ENCODE results near the gene ACTR1A. TPM values are rescaled to one million over a fixed set of nuclear protein-coding genes. Genes with fewer than 3 reads are reported as not detected.
A peak's percentile ranks its signal among the peaks of the same experiment; 100 is the strongest.

Gene ACTR1A
- total and polyA plus RNA-seq, 2 donors (not counting 1 experiment from before 2014, with no cell fraction given), result 38.3 to 58.3 TPM

DNA sequence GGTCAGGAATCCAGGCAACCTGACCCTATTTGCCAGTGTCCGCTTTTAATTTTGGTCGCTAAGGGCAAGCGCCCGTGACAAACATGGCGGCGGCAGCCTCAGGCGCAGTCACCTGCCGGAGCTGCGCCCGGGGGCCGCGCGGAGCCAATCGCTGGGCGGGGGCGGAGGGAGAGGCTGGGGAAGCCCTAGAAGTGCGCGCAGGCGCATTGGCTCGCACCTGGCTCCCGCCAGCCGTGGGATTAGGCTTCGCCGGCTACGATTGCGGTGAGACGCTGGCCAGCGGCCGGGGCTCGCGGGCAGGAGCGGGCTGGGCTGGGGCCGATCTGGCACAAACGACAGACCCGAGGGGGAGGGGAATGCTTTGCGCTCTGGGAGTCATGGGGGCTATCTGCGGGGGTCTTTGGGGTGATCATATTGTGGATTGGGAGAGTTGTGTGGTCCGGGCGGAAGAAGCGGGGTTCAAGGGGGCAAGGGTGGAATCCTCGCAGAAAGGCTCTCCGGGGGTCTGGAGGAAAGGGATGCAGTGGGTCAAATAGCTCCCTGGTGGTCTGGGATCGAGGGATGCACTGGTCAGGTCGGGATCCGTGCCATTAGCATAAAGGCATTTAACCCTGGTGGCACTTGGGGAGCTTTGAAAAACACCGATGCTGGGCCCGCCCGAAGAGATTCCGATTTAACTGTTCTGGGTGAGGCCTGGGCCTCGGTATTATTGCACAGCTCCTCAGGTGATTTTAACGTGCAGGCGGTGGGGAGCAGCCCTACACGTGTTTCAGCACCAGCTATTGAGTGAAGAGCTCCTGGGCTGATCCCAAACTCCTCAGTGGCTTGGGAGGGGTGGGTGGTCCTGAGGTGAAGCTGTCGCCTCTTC is 41.1 kb downstream of the ACTR1A start:
- CTCF ChIA-PET, result interaction anchor here (0.8 to 4.0 kb wide), 15 partner anchors 10 to 292 kb away, joined by 3 to 36 read pairs (median 4); partner anchors contain the start of genes C10orf95, FBXL15 and SUFU
- H3K27ac ChIP-seq (ENCODE audit: low read length in 2 of 2), result peak overlapping the region; percentile 17 to 71

More for the DNA sequence above, 41.1 kb downstream of the ACTR1A start:
- H3K36me3 ChIP-seq (replicated peaks in 1 of 2; ENCODE audit: control extremely low read depth in 1 of 2, control insufficient read depth in 1 of 2, extremely low read depth in 1 of 2, insufficient read depth in 2 of 2, low read length in 1 of 2), result no peaks in the 10 kb centered on the region
- ATAC-seq (ENCODE audit: low read depth) (peak; percentile 99), DNase-seq (peak; percentile 95)
- H4K20me1 ChIP-seq (ENCODE audit: control insufficient read depth, insufficient read depth, low read length, poor library complexity, severe bottlenecking), result no peaks in the 10 kb centered on the region
- peak overlapping the region; percentile 95 for H3K4me2 ChIP-seq (replicated peaks; ENCODE audit: low read depth, low read length, poor library complexity, severe bottlenecking)
- H3K4me1 Mint-ChIP-seq, result peaks cover 29% of the 10 kb centered on the region
- peak overlapping the region; percentile 70 for H3K9ac ChIP-seq (ENCODE audit: low read length)
- H3K27me3 ChIP-seq (replicated peaks in 1 of 4; ENCODE audit: control extremely low read depth in 1 of 4, control insufficient read depth in 3 of 4, insufficient read depth in 4 of 4, low read length in 3 of 4), result peaks cover 0 to 4% (median 0%) of the 10 kb centered on the region in 4 experiments
- no peak for TF ChIP-seq EZH2 (IDR thresholded peaks at IDR 0.05; ENCODE audit: borderline replicate concordance, insufficient read depth, low read depth, low read length, poor library complexity, severe bottlenecking)
- TF ChIP-seq, protein P1, sequence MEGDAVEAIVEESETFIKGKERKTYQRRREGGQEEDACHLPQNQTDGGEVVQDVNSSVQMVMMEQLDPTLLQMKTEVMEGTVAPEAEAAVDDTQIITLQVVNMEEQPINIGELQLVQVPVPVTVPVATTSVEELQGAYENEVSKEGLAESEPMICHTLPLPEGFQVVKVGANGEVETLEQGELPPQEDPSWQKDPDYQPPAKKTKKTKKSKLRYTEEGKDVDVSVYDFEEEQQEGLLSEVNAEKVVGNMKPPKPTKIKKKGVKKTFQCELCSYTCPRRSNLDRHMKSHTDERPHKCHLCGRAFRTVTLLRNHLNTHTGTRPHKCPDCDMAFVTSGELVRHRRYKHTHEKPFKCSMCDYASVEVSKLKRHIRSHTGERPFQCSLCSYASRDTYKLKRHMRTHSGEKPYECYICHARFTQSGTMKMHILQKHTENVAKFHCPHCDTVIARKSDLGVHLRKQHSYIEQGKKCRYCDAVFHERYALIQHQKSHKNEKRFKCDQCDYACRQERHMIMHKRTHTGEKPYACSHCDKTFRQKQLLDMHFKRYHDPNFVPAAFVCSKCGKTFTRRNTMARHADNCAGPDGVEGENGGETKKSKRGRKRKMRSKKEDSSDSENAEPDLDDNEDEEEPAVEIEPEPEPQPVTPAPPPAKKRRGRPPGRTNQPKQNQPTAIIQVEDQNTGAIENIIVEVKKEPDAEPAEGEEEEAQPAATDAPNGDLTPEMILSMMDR (IDR thresholded peaks at IDR 0.05), result no peak
- H3K4me3 Mint-ChIP-seq, result peak overlapping the region; percentile 85
- POLR2A ChIA-PET, result interaction anchor here (0.7 to 3.4 kb wide), 8 partner anchors 9 to 216 kb away, joined by 3 to 25 read pairs (median 4); partner anchors contain the start of genes C10orf95, CUEDC2, FBXL15 and GBF1
- H3K4me3 ChIP-seq (ENCODE audit: control extremely low read depth in 1 of 5, extremely low read depth in 1 of 5, insufficient read depth in 1 of 5, low read depth in 2 of 5, low read length in 4 of 5), result peak overlapping the region; percentile 34 to 76 (median 68)
- H3K9me3 Mint-ChIP-seq (ENCODE audit: insufficient read depth), result no peaks in the 10 kb centered on the region
- no peaks in the 10 kb centered on the region for H3K9me3 ChIP-seq (ENCODE audit: control extremely low read depth in 1 of 3, control insufficient read depth in 2 of 3, insufficient read depth in 1 of 3, low read length in 2 of 3)
- H2AFZ ChIP-seq (ENCODE audit: insufficient read depth, low read depth, low read length, poor library complexity, severe bottlenecking), result peak overlapping the region; percentile 95
- no peaks in the 10 kb centered on the region for H3K27me3 Mint-ChIP-seq
- H3K79me2 ChIP-seq (ENCODE audit: control insufficient read depth, insufficient read depth, low read length), result peaks cover 12% of the 10 kb centered on the region
- 1% methylated on average over 53 of the region's 54 CpGs for WGBS (ENCODE audit: insufficient coverage)
- intact Hi-C loops (cut with micrococcal nuclease), result loop anchor here (1.0 kb wide), 6 partner anchors 11 to 181 kb away; partner anchors contain the start of genes ACTR1A, CUEDC2 and FBXL15
- H3K4me1 ChIP-seq (ENCODE audit: control insufficient read depth in 2 of 2, insufficient read depth in 2 of 2, low read length in 2 of 2), result peaks cover 17 to 23% of the 10 kb centered on the region in 2 donors
- peak overlapping the region; percentile 76 for H3K27ac Mint-ChIP-seq
